NB4 (cell line): Measurements from ENCODE around the gene FLT4.
"Not testable (repeated sequence)": the region's sequence is repeated elsewhere in the genome, so short reads cannot be mapped to it uniquely, and the experiment has no call there.

Experiments
- CTCF ChIP-seq: IDR thresholded peaks from one replicate; pipeline ENCODE4 v1.5.1; 2012; ENCODE audit warnings: low read depth, low read length
- MAX ChIP-seq: IDR thresholded peaks from 2 replicates; pipeline ENCODE4 v1.6.1; 2011; ENCODE audit warnings: low read depth, low read length
- POLR2A ChIP-seq: IDR thresholded peaks from 2 replicates; pipeline ENCODE4 v1.6.1; 2011; ENCODE audit warnings: mild to moderate bottlenecking; ENCODE audit not compliant: insufficient read length; ENCODE audit errors: extremely low read depth

GRCh38 chr5:180686799-180687198, 37.4 kb upstream of the FLT4 start:
- not testable (repeated sequence) for TF ChIP-seq POLR2A, CTCF, MAX
